Activated CD8-positive, alpha-beta memory T cell treated with anti-CD3 and anti-CD28 coated beads, Interleukin-2, amount 50 U/mL, for 1 hour (primary cell): ENCODE measurements around the gene COIL.

Experiments
- DNase-seq: peaks from one replicate; pipeline ENCODE4 v3.0.0-alpha.2; 2020; ENCODE audit errors: extremely low read depth

The COIL gene

DNA sequence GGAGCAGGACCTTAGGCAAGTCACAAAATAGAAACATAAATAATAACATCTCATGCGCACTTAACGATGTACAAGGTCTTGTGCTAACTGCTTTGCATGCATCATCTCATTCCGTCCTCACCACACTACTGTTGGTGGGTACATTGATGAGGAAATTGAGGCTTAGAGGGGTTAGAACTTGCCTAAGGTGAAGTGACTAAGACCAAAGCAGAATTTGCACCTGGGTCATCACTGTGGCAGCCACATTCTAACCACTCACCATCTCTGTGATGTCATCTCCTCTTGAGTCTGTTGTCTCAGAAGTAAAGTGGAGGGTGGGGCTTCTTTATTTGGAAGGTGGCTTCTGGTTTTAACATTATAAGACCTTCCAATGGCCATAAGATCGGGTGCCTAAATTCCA lies 26.6 kb downstream of the COIL start:
- no peak for DNase-seq

DNA sequence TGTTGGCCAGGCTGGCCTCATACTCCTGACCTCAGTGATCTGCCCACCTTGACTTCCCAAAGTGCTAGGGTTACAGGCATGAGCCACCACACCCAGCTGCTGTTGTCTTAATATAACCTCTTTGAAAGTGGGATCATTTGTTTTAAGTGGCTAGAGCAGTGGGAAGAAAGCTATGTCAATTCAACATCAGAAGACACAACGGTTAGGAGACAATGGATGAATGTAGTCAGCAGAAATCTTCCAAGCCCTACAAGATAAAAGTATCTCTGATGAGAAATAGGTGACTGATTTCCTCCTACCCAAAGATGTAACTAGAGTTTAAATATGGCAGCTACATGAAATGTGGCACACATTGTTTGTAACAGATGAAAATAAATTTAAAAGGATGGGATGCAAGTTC lies 27.0 kb downstream of the COIL start:
- DNase-seq: no peak

DNA sequence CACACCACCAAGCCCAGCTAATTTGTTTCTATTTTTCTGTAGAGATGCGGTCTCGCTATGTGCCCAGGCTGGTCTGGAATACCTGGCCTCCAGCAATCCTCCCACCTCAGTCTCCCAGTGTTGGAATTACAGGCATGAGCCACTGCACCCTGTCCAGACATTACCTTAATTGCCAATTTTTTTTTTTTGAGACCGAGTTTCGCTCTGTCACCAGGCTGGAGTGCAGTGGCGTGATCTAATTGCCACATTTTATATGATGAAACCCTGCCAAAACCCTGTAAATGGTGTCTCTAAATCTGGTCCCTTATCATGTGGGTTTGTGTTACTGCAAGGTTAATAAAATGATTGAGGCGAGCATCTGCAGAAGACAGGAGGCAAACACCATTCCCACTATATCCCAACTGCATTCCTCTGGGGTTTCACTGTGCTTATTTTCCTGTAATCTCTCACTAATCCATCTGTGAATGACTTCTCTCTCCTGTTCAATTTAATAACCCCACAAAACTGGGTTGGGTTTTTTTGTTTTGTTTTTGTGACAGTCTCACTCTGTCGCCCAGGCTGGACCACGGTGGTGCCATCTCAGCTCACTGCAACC lies 27.6 kb downstream of the COIL start:
- DNase-seq: no peak

DNA sequence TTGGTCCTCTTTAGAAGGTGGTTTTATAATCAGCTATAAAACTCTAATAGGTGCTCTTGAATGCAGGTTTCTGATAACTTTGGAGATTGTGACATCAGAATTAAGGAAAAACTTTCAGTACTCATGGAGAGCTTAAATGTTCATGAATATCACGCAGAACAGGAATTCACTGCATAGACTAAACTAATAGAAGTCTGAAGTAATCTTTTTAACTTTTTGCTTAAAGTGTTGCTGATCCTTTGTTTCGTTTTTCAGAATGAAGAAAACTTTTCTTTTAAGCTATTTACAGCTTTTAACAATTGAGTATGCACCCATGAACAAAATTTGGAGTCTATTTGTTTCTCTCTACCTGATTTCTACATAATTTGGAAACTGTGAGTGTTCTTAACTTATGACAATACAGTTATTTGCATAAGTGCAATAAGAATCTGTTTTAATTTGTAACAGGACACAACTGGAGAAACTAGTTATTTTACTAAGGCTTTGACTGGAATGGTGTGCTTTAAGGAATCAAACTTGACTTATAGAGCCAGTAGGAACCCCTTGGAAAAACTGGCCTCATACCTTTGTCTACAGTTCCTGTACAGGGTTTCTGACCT lies 30.0 kb downstream of the COIL start:
- DNase-seq: no peak

DNA sequence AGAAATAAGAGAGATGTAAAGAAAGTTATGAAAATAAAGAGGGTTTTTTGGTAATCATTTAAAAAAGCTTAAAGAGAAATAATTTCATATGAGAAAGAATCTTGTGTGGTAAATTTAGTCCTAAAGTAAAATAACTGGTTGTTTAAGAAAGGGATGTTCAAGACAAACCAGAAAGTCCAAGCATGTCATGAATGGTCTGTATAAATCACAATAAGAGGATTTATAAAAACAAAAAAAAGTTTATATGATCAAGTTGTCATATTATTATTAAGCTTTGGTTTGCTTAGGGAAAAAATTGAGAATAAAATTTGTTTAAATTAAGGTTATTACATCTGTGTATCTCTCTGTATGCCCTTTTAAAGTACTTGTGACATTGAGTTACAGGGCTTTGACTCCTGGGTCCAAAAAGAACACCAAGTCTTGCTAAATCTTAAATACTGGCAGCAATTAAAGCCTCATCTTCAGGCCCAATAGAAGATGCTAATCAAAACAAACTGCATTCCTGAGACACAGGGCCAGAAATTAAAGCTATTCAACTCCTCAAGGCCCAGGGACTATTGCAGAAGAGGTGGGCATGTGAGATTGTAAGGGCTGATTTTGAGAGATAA lies 31.4 kb downstream of the COIL start:
- DNase-seq: no peak

DNA sequence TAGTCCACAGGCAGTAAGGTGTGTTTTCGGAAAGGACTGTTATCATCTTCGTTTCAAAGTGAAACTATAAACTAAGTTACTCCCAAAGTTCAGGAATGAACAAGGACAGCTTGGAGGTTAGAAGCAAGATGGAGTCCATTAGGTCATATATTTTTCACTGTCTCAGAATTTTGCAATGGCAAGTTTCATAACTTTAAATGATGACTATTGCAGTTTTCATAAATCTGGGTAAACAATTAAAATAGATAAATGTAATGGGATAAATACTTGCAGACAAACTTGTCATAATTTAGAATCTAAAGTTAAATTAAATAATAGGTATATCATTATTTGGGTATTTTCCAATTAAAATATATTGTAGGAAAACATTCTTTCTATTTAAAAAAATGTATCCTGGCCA lies 32.3 kb downstream of the COIL start:
- no peak for DNase-seq

DNA sequence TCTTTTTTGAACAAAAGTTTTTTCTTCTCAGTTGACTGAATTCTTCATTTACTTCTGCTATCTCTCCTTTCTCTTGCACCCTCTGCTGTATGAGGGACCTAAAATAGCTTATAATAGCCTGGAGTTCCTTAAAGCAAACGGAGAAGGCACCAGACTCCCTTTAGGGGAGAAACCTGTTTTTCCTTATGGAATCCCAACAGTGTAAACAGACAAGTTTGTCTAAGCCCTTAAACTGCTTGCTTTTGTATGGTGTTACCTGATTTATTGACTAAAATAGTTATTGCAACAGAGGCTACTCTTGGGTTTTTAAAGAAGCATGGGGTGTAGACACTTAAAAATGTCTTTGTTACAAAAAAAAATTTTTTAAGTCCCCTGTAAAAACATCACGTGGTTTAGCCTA lies 34.1 kb downstream of the COIL start:
- DNase-seq: no peak

DNA sequence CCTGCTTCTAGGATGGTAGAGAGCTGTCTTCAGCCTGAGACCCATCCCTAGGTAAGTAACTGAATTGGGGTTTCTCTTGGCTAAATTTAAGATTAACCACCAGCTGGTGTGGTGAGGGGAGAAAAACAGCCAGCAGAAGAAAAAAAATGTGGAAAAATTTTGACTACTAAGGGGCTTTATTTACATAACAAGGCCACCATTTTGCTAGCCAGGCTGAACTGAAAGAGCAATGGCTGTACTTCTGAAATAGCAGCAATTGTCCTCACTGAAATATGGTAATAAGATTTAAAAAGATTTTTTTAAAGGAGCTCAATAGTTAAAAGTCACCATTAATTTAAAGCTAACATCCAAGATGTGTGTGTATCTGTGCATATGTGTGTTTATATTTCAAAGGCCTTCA lies 34.6 kb downstream of the COIL start:
- no peak for DNase-seq

DNA sequence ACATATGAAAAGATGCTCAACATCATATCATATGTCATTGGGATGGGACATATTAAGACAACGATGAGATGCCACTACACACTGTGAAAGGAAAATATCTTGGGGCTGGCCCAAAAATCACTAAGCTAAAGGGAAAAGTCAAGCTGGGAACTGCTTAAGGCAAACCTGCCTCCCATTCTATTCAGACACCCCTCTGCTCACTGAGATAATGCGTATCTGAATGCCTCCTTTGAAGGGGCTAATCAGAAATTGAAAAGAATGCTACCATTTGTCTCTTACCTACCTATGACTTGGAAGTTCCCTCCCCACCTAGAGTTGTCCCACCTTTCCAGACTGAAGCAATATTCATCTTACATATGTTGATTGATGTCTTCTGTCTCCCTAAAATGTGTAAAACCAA lies 35.8 kb downstream of the COIL start:
- DNase-seq: no peak

DNA sequence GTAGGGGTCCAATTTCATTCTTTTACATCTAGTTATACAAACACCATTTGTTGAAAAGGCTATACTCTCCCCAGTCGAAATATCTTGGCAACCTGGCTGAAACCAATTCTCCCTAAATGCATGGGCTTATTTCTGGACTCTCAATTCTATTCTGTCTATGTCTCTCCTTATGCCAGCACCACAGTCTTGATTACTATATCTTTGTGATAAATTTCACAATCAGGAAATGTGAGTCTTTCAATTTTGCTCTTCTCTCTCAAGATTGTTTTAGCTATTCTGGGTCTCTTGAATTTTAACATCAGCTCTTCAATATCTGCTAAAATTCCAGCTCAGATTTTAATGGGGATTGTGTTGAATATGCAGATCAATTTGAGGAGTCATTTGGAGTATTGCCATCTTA lies 41.1 kb downstream of the COIL start:
- DNase-seq: no peak

DNA sequence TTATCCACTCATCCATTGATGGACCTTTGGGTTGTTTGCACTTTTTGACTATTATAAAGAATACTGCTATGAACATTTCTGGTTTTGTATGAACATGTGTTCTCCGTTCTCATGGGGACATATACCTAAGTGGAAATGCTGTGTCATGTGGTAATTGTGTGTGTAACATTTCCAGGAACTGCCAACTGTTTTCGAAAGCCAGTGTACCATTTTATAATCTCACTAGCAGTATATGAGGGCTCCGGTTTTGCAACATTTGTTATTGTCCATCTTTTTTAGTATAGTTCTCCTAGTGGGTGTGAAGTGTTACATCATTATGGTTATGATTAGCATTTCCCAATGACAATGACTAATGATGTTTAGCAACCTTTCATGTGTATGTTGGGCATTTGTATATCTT lies 41.9 kb downstream of the COIL start:
- DNase-seq: no peak

DNA sequence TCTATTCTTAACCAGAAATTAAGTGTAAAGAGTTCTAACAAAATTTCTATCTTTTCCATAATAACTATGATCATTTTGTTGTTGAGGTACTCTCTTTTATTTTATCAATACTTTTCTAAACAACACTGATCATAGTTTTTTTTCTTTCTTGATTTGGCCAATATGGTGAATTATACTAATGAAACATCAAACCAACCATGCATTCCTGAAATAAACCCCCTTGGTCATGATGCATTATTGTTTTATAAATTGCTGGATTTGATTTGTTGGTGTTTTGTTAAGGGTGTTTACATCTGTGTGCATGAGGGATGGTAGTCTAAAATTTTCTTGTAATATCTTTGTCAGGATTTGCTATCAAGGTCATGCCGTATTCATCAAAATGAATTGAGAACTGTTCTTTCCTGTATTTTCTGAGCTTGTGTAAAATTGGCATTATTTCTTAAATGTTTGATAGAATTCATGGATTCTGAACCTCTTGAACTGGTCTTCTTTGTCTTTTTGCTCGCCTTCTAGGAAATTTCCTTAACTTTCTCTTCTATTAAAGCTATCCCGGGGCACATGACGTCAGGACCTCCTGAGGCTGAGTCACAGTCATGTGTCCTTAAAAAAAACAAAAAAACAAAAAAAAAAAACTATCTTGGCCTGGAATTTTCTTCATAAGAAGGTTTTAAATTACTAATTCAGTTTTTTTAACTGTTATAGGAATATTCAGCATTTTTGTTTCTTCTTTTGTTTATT lies 43.1 kb downstream of the COIL start:
- DNase-seq: no peak

DNA sequence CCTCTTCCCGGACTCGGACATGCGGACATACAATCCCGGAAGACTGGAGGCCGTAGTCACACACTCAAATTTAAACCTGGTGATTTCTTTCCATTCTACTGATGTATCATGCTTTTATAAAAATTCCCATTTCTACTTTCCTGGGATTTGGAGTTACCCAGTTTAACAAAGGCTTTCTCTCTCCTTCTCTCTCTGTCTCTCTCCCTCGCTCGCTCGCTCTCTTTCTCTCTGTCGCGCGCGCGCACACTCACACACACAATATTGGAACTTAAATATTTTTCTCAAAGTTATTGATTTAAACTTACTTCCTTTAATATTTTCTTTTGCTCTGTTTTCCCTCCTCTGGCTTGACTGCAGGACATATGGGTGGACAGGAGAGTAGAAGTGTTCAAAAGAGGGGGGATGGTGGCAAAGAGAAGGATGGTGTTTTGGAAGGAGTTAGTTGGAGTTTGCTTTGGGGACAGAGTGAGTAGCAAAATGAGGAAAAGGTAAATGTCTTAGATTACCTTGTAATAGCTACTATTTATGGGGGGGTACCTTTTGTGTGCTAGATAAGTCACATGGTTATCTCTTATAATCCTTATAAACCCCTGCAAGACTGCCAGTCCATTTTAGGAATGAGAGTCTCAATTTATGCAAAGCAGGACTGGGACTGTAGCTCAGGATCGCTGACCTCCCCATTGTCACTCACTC lies 46.1 kb downstream of the COIL start:
- no peak for DNase-seq

DNA sequence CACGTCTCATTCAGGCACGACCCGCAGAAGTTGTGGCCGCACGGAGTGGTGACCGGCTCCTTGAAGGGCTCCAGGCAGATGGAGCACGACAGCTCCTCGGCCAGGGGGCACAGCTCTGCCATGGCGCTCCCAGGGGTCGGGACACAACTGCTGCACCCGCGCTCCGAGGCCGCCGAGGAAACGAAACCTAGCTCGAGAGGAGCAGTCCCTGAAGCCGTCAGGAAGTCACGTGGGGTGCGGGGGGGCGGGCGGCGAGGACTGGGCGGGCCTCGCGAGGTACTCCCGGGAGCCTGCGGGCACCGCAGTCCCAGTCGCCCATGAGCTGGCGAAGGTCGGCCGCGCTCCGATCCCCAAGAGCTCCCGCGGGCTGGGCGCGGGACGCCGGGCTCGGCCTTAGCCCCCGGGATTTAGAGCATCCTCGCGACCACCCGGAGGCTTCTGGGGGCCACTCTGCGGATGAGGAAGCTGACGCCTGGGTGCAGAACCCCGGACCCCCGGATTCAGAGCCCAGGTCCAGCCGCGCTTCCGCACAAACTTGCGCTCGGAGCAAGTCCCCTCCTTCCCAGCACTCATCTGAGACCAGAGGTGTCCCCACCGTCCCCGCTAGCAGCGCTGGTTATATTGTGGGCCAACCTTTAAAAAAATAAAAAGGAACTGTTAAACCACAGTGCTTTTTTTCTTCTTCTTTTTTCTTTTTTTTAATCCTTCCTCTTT lies 46.8 kb downstream of the COIL start, which contains the start of gene TRIM25:
TRIM25 (minus strand) TSS at position 183 of the 714 bp plus-strand sequence; CDS start at position 122, 61 bp downstream.
- DNase-seq: peak; percentile 71

DNA sequence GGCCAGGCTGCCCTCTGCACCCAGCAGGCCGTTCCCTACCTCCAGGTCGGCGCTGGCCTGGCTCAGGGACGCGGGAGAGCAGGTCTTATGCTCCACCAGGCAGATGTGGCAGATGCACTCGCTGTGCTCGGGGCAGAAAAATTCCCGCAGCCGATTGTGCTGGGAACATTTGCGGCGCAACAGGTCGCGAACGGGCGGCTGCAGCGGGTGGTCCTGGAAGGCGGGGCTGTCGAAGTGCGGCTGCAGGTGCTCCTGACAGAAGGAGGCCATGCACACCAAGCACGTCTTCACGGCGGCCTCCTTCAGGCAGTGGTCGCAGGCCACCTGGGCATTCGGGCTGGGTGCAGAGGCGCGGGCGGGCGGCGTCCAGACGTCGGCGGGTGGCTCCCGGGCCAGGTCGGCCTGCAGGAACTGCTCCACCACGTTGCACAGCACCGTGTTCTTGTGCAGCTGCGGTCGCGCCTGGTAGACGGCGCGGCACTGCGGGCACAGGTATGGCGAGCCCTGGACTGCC lies 47.4 kb downstream of the COIL start:
- no peak for DNase-seq

DNA sequence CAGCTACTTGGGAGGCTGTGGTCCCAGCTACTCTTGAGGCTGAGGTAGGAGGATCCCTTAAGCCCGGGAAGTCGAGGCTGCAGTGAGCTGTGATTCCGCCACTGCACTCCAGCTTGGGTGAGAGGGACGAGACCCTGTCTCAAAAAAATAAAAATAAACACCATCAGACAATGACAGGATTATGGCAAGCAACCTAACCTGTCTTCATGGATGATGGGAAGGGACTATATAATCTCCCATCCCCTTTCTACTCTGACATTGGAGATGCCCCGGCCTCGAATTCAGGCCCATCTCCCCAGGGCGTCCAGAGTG lies 47.9 kb downstream of the COIL start:
- DNase-seq: no peak

DNA sequence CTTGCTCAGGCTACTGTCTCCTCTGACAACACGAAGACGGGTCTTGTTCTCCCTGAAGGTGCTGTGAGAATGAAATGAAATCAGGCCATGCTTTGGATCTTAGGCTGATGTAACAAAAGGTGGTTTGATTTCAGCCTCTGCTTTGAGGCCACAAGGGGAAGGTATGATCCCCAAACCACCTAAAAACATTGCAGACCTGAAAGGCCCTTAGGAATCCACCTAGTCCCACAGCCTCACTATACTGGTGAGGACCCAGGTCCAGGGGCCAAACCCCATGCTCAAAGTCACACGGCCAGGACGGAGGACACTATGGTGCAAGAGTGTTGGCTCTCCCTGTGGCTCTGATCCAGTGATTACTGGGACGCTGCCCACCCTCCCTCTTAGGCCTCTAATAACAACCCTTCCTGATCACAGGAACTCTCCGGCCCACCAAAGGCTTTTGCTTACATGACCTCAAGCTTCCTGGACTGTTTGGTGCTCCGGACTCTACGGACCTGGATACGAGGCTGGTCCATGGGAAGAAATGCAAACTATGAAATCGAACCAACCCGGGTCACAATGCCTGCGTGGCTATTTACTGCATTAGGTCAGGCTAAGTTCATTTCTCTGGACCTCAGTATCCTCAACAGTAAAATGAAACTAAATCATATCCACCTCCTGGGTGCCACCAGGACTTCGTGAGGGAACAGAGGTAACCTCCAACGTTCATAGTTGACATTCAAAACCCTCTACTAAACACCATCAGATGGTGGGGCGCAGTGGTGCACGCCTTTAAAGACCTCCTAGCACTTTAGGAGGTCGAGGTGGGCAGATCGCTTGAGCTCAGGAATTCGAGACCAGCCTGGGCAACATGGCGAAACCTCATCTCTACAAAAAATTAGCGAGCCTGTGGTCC lies 48.5 kb downstream of the COIL start:
- no peak for DNase-seq

DNA sequence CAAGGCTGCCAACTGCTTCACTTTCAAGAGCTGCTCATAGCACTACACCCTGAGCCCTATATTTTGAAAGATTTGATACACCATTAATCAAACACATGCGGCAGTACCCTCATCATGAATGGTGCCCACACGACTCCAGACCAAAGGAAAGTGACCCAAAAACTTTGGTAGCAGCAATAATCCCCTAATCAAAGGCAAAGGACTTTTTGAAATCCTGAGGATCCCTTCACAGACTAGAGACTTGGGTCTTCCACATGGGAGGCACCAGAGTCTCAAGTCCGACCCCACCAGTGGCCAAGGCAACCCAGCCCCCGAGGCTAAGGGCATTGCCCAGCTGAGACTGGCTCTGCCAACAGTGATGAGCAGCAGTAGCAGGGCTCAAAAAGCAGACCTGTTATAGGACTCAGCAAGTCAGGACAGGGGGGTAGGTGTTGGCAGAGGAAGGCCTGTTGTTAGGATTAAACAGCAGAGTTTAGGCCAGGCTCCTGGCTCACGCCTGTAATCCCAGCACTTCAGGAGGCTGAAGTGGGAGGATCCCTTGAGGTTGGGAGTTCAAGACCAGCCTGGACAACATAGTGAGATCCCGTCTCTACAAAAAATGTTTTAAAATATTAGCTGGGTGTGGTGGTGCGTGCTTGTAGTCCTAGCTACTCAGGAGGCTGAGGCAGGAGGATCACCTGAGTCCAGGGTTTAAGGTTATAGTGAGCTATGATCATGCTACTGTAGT lies 50.2 kb downstream of the COIL start:
- DNase-seq: no peak

DNA sequence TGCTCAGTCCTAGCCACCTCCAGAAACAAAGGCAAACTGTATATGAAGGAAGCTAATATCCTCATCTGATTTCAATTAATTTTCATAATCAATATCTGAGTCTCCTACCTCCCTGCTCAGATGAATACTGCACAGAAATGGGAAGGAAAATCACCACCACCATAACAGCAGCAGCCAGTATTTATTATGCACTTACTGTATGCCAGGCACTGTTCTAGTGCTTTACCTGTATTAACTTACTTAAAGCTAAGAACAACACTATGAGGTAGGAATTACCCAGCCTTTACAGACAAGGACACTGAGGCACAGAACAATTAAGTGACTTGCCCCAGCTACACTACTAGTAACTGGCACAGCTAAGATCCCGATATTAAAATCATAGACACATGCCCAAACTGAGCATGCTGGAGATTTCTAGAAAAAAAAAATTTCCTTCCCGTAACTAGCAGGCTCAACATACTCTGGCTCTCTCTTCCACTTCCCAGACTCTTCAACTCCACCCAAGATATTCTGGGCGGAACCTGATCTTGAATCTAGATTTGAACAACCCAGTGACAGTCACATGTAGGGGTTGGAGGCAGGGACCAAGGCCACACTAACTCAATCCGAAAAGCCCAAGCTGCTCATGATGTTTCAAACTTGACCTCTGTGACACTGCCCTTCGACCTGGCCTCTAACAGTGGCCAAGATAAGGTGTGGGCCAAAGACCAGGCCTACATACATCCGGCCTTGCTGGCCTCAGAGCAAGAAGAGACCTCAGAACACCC lies 50.9 kb downstream of the COIL start:
- no peak for DNase-seq
